Endothelial cell of umbilical vein (primary cell): Measurements from ENCODE around the gene ATP8A2.

ENCODE experiments used
- EZH2 ChIP-seq: IDR thresholded peaks from 2 replicates; pipeline ENCODE4 v1.6.1; 2012; ENCODE audit warnings: borderline replicate concordance, low read depth, mild to moderate bottlenecking, moderate library complexity, low read length, inconsistent platforms; ENCODE audit not compliant: severe bottlenecking
- FOS ChIP-seq: IDR thresholded peaks from 2 replicates; pipeline ENCODE4 v1.6.1; 2011; ENCODE audit warnings: mild to moderate bottlenecking, low read length, moderate library complexity, borderline replicate concordance; ENCODE audit not compliant: insufficient read depth
- GATA2 ChIP-seq: IDR thresholded peaks from 2 replicates; pipeline ENCODE4 v1.7.0; 2011; ENCODE audit warnings: low read depth, mild to moderate bottlenecking, moderate library complexity, mixed read lengths, low read length; ENCODE audit not compliant: insufficient read length, insufficient read depth
- JUN ChIP-seq: IDR thresholded peaks from 2 replicates; pipeline ENCODE4 v1.6.1; 2011; ENCODE audit warnings: borderline replicate concordance, low read depth; ENCODE audit not compliant: insufficient read length, insufficient read depth
- MYC ChIP-seq: IDR thresholded peaks from one replicate; pipeline ENCODE4 v1.6.1; 2011; ENCODE audit warnings: mild to moderate bottlenecking, low read depth, low read length
- POLR2A ChIP-seq: IDR thresholded peaks from 2 replicates; pipeline ENCODE4 v1.6.1; 2012; ENCODE audit warnings: low read depth, mild to moderate bottlenecking, control low read depth, low read length
- POLR2AphosphoS5 ChIP-seq: IDR thresholded peaks from 2 replicates; pipeline ENCODE4 v1.6.1; 2012; ENCODE audit warnings: low read depth, mild to moderate bottlenecking, control low read depth, low read length, moderate library complexity; ENCODE audit not compliant: insufficient read depth
- TF ChIP-seq, protein P1 (sequence below), 2 donors: IDR thresholded peaks; 1 replicate in 1 of 2; 2 replicates in 1 of 2; pipeline ENCODE4 v1.5.1; 2011; ENCODE audit warnings: low read length in 2 of 2, mild to moderate bottlenecking in 2 of 2, moderate library complexity in 2 of 2, control low read depth in 1 of 2, inconsistent platforms in 1 of 2, low read depth in 1 of 2; ENCODE audit not compliant: insufficient read depth in 1 of 2; ENCODE audit errors: extremely low read depth in 1 of 2
- TF ChIP-seq, protein P2 (sequence below): IDR thresholded peaks from 2 replicates; pipeline ENCODE4 v1.6.1; 2011; ENCODE audit not compliant: insufficient read depth, insufficient read length

DNA sequence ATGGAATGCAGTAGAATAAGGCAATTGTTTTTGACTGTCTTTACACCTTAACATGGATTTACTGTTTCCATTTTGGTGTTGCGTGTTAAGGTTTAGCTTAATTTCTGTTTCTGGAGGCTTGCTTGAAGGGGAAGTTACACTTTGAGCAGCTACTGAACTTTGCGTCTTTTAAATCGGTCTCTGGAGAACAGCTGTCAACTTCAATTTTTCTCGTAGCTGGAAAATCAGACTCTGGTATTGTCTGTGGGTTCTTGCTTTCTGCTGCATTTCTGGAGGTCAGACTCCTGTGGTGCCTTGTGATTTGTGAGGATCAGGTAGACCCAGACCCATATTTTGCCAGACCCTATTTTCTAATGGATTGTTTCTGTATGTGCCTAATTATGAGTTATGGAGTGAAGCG is 146.7 kb downstream of the ATP8A2 start:
- TF ChIP-seq, protein P1, sequence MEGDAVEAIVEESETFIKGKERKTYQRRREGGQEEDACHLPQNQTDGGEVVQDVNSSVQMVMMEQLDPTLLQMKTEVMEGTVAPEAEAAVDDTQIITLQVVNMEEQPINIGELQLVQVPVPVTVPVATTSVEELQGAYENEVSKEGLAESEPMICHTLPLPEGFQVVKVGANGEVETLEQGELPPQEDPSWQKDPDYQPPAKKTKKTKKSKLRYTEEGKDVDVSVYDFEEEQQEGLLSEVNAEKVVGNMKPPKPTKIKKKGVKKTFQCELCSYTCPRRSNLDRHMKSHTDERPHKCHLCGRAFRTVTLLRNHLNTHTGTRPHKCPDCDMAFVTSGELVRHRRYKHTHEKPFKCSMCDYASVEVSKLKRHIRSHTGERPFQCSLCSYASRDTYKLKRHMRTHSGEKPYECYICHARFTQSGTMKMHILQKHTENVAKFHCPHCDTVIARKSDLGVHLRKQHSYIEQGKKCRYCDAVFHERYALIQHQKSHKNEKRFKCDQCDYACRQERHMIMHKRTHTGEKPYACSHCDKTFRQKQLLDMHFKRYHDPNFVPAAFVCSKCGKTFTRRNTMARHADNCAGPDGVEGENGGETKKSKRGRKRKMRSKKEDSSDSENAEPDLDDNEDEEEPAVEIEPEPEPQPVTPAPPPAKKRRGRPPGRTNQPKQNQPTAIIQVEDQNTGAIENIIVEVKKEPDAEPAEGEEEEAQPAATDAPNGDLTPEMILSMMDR (IDR thresholded peaks at IDR 0.05; ENCODE audit: extremely low read depth in 1 of 2, insufficient read depth in 1 of 2, low read depth in 1 of 2, low read length in 2 of 2) = no peak
- TF ChIP-seq POLR2A = no peak
- no peak for TF ChIP-seq EZH2
- TF ChIP-seq, protein P2, sequence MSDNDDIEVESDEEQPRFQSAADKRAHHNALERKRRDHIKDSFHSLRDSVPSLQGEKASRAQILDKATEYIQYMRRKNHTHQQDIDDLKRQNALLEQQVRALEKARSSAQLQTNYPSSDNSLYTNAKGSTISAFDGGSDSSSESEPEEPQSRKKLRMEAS = no peak
- no peak for TF ChIP-seq FOS
- no peak for TF ChIP-seq GATA2
- TF ChIP-seq POLR2AphosphoS5 = no peak
- TF ChIP-seq MYC = no peak
- no peak for TF ChIP-seq JUN
